Mesendoderm (in vitro differentiated cells): Measurements from ENCODE around the gene CACYBP.
A peak's percentile ranks its signal among the peaks of the same experiment; 100 is the strongest.

Experiments used
- DNase-seq: peaks from one replicate; pipeline ENCODE4 v3.0.0; 2013
- H2AK5ac ChIP-seq: 2 replicates; pipeline ENCODE4 v1.6.1; 2013; ENCODE audit warnings: low read length, inconsistent platforms
- H2BK120ac ChIP-seq: 2 replicates; pipeline ENCODE4 v1.6.1; 2013; ENCODE audit warnings: low read depth, mild to moderate bottlenecking, low read length, moderate library complexity, mixed read lengths
- H2BK15ac ChIP-seq: replicated peaks from 2 replicates; pipeline ENCODE4 v1.6.1; 2013; ENCODE audit warnings: low read depth, mild to moderate bottlenecking, moderate library complexity
- H2BK5ac ChIP-seq: 2 replicates; pipeline ENCODE4 v1.6.1; 2013; ENCODE audit warnings: low read length, inconsistent platforms
- H3K18ac ChIP-seq: 2 replicates; pipeline ENCODE4 v1.6.1; 2013; ENCODE audit warnings: mild to moderate bottlenecking, low read length, mixed read lengths
- H3K23ac ChIP-seq: one replicate; pipeline ENCODE4 v1.6.1; 2013; ENCODE audit warnings: low read length
- H3K27ac ChIP-seq: 2 replicates; pipeline ENCODE4 v1.5.1; 2013; ENCODE audit warnings: low read depth, mild to moderate bottlenecking, inconsistent platforms, low read length, moderate library complexity
- H3K27me3 ChIP-seq: 2 replicates; pipeline ENCODE4 v1.6.1; 2013; ENCODE audit warnings: low read length, control low read depth, mild to moderate bottlenecking, inconsistent platforms; ENCODE audit not compliant: insufficient read depth, poor library complexity
- H3K36me3 ChIP-seq: 2 replicates; pipeline ENCODE4 v1.6.1; 2013; ENCODE audit warnings: low read length, inconsistent platforms; ENCODE audit not compliant: control insufficient read depth, insufficient read depth
- H3K4ac ChIP-seq: one replicate; pipeline ENCODE4 v1.6.1; 2013; ENCODE audit warnings: low read depth, mild to moderate bottlenecking, low read length, moderate library complexity
- H3K4me1 ChIP-seq: 2 replicates; pipeline ENCODE4 v1.6.1; 2013; ENCODE audit warnings: low read depth, low read length, inconsistent platforms; ENCODE audit not compliant: control insufficient read depth
- H3K4me2 ChIP-seq: 2 replicates; pipeline ENCODE4 v1.6.1; 2013; ENCODE audit warnings: low read length
- H3K4me3 ChIP-seq: 2 replicates; pipeline ENCODE4 v1.5.1; 2013; ENCODE audit warnings: mild to moderate bottlenecking, low read length
- H3K56ac ChIP-seq: one replicate; pipeline ENCODE4 v1.6.1; 2013; ENCODE audit warnings: low read length
- H3K79me1 ChIP-seq: 2 replicates; pipeline ENCODE4 v1.6.1; 2013; ENCODE audit warnings: low read length, inconsistent platforms
- H3K79me2 ChIP-seq: 2 replicates; pipeline ENCODE4 v1.6.1; 2013; ENCODE audit warnings: mild to moderate bottlenecking, low read length; ENCODE audit not compliant: control insufficient read depth, insufficient read depth
- H3K9ac ChIP-seq: 2 replicates; pipeline ENCODE4 v1.6.1; 2013; ENCODE audit warnings: low read length, inconsistent platforms
- H4K5ac ChIP-seq: one replicate; pipeline ENCODE4 v1.6.1; 2013; ENCODE audit warnings: low read length
- H4K8ac ChIP-seq: one replicate; pipeline ENCODE4 v1.6.1; 2013; ENCODE audit warnings: low read depth, mild to moderate bottlenecking, control low read depth, low read length, moderate library complexity
- WGBS: extraction: QIAGEN DNeasy Blood & Tissue Kit; methylation state at CpG from one replicate; pipeline ENCODE4 v1.1.7; 2013; ENCODE audit warnings: low lambda C conversion rate, missing lambda C conversion rate; ENCODE audit not compliant: insufficient coverage; ENCODE audit errors: extremely low coverage; 5-methylcytosine and 5-hydroxymethylcytosine counted together

The CACYBP gene

DNA sequence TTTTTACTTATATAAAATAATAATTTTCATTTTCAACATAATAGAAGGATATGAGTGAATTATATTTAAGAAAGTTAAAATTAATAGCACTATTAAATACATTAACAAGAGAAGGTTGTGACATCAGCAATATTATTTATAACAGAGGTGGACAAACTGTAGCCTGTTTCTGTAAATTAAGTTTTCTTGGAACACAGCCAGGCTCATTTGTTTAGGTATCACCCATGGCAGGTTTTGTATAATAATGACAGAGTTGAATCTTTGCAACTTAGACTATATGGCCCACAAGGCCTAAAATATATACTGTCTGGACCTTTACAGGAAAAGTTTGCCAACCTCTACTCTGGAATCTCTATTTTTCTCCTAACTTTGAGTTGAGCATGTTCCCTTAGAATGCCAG is 42.8 kb upstream of the CACYBP start:
- Histone ChIP-seq H3K56ac (no peak overlapping the region), H4K8ac (no peak overlapping the region), H3K4me2 (no peak overlapping the region)

DNA sequence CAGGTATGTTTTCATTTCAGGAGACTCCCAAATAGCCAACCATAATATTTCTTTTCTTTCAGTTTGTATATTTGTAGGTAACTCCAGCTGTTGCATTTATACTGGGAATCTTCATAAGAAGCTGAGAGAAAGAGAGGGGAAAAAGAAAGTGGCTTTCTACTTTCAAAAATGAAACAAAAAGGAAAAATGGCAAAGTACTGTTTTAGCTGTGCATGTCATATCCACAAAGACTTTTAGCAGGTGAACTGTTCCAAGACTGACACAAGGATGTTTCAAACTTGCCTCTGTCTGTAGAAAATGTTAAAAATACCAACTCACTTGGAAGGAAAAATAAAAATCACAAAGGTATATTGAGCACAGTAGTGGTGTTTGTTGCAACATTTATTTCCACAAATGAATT is 41.9 kb upstream of the CACYBP start:
- no peak overlapping the region for H3K4me3 ChIP-seq
- no peak for DNase-seq
- no peaks in the 10 kb centered on the region for H3K36me3 ChIP-seq
- H4K5ac ChIP-seq: no peak overlapping the region
- H2BK5ac ChIP-seq: no peak overlapping the region
- no peaks in the 10 kb centered on the region for H3K4me1 ChIP-seq
- no peak overlapping the region for H3K4me2 ChIP-seq
- no peaks in the 10 kb centered on the region for H3K27me3 ChIP-seq
- H3K4ac ChIP-seq: no peak overlapping the region
- H3K79me1 ChIP-seq: no peaks in the 10 kb centered on the region
- H3K23ac ChIP-seq: no peak overlapping the region
- H2AK5ac ChIP-seq: no peak overlapping the region
- no peak overlapping the region for H3K56ac ChIP-seq
- no peak overlapping the region for H2BK15ac ChIP-seq
- no peak overlapping the region for H4K8ac ChIP-seq
- H2BK120ac ChIP-seq: no peak overlapping the region
- no peaks in the 10 kb centered on the region for H3K79me2 ChIP-seq
- no peak overlapping the region for H3K9ac ChIP-seq
- H3K18ac ChIP-seq: no peak overlapping the region
- no peak overlapping the region for H3K27ac ChIP-seq

More for the DNA sequence above, 42.8 kb upstream of the CACYBP start:
- no peak overlapping the region for H3K4ac ChIP-seq
- no peak overlapping the region for H2BK15ac ChIP-seq
- DNase-seq: no peak
- no peak overlapping the region for H3K23ac ChIP-seq
- no peaks in the 10 kb centered on the region for H3K36me3 ChIP-seq
- H4K5ac ChIP-seq: no peak overlapping the region
- H3K9ac ChIP-seq: no peak overlapping the region
- no peak overlapping the region for H2BK120ac ChIP-seq
- no peak overlapping the region for H3K18ac ChIP-seq
- H3K27me3 ChIP-seq: no peaks in the 10 kb centered on the region
- no peaks in the 10 kb centered on the region for H3K79me2 ChIP-seq
- H3K4me3 ChIP-seq: no peak overlapping the region
- H2AK5ac ChIP-seq: no peak overlapping the region
- H3K27ac ChIP-seq: no peak overlapping the region
- H2BK5ac ChIP-seq: no peak overlapping the region
- H3K4me1 ChIP-seq: no peaks in the 10 kb centered on the region
- no peaks in the 10 kb centered on the region for H3K79me1 ChIP-seq

DNA sequence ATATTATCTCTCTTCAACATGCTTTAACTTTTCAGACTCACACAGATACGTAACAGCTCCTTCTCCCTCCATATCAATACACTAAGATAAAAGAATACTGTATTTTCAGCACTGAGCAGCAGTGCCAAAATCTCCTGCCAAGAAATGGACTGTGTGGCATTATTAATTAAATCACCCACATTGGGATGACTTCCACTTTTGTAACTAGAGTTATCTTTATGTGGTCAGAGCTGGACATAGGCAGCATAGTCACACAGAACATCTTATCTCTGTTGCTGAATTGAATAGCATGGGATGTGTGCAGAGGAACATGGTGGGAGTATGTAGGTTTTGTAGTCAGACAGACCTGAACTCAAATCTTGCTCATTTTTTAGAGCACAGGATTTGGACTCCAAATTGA is 41.4 kb upstream of the CACYBP start:
- no peak for DNase-seq

DNA sequence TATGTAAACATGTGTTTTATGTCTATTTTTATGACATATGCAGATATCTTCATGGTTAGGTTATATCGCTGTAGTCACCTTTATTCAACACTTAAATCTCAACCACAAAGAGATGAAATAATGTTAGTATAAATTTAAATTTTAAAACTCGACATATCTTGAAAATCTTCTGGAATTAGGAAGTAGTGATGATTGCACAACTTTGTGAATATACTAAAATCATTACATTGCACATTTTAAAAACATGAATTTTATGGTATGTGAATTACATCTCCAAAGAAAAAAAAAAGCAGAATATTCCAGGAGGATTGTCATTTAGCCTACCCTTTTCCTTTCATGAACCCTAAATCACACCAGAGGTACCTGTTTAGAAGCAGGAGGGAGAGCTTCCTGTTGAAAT is 39.4 kb upstream of the CACYBP start:
- H3K79me2 ChIP-seq: no peaks in the 10 kb centered on the region
- H4K8ac ChIP-seq: no peak overlapping the region
- H2BK5ac ChIP-seq: no peak overlapping the region
- no peak overlapping the region for H4K5ac ChIP-seq
- H3K9ac ChIP-seq: no peak overlapping the region
- H3K4ac ChIP-seq: no peak overlapping the region
- no peak overlapping the region for H2BK120ac ChIP-seq
- no peaks in the 10 kb centered on the region for H3K27me3 ChIP-seq
- WGBS: no CpG with 5 or more reads among the region's 2 CpGs
- H3K18ac ChIP-seq: no peak overlapping the region
- H3K4me2 ChIP-seq: no peak overlapping the region
- DNase-seq: no peak
- no peak overlapping the region for H3K56ac ChIP-seq
- no peak overlapping the region for H3K4me3 ChIP-seq
- no peak overlapping the region for H3K27ac ChIP-seq
- peaks cover 5% of the 10 kb centered on the region for H3K4me1 ChIP-seq
- H3K36me3 ChIP-seq: no peaks in the 10 kb centered on the region
- H3K79me1 ChIP-seq: no peaks in the 10 kb centered on the region
- no peak overlapping the region for H3K23ac ChIP-seq
- no peak overlapping the region for H2BK15ac ChIP-seq
- H2AK5ac ChIP-seq: no peak overlapping the region

More for the DNA sequence above, 41.4 kb upstream of the CACYBP start:
- no peak overlapping the region for H4K5ac ChIP-seq
- H3K79me2 ChIP-seq: no peaks in the 10 kb centered on the region
- no peaks in the 10 kb centered on the region for H3K79me1 ChIP-seq
- no peak overlapping the region for H3K4me2 ChIP-seq
- no peak overlapping the region for H3K4ac ChIP-seq
- H4K8ac ChIP-seq: no peak overlapping the region
- no peak overlapping the region for H3K18ac ChIP-seq
- H2BK120ac ChIP-seq: no peak overlapping the region
- no peak overlapping the region for H2BK5ac ChIP-seq
- no peak overlapping the region for H2BK15ac ChIP-seq
- no CpG with 5 or more reads among the region's 1 CpG for WGBS
- H3K9ac ChIP-seq: no peak overlapping the region
- no peak overlapping the region for H3K23ac ChIP-seq
- H3K27ac ChIP-seq: no peak overlapping the region
- no peaks in the 10 kb centered on the region for H3K36me3 ChIP-seq
- no peak overlapping the region for H3K56ac ChIP-seq
- no peaks in the 10 kb centered on the region for H3K4me1 ChIP-seq
- no peak overlapping the region for H3K4me3 ChIP-seq
- no peak overlapping the region for H2AK5ac ChIP-seq
- H3K27me3 ChIP-seq: no peaks in the 10 kb centered on the region

DNA sequence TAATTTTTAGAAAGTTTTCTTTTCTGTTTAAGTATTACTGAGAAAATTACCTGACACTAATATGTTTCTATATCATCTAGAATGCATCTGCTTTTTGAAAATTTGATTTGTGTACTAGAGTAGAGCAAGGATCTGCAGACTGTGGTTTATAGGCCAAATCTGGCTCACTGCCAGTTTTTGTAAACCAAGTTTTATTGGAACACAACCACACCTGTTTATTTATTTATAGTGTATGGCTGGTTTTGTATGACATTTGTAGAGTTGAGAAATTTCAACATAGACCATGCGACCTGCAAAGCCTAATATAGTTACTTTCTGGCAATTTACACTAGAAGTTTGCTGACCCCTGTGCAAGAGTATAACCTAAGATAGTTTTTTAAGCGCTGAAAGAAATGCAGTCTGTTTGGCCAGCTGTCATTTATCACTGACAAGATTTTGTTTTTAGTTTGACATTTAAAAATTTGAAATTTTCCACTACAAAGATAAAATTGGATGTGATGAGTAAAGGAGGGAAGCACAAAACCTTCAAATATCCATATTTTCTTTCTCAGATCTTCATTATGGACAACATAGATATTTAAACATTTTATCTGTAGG is 36.1 kb upstream of the CACYBP start:
- WGBS: no CpG with 5 or more reads among the region's 2 CpGs
- H2AK5ac ChIP-seq: no peak overlapping the region
- DNase-seq: no peak

DNA sequence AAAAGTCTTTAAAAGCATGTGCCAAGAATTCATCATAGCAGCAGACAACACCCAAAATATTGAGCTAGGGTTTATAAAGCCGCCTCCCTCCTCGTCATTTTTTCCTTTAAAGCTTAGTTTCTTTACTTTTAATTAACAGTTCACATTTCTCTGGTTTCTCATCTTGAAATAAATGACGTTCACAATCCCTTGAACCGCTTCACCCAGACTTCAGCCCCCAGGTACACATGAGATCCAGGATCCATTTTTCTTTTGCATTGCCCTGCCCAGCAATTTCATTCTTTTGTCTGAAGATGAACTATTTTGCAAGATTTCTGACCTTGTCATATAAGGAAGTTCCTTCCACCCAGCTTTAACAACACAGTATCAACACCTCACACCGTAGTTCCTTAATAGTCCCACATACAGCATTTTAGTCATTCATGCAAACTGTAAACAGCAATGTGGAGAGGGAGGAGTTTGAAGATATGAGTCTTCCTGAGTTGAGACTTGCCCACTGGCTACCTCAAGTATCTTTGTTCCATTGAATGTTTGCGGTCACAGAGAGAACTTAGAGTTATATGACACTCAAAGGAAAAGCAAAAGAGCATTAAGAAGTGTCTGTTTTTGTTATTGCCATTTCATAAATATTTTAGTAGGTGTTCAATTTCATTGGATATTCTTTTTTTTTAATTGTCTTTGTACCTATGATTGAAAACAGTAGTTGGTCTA is 35.3 kb upstream of the CACYBP start:
- H3K79me1 ChIP-seq: no peaks in the 10 kb centered on the region
- H3K23ac ChIP-seq: no peak overlapping the region
- no peak overlapping the region for H4K8ac ChIP-seq
- H2BK5ac ChIP-seq: no peak overlapping the region
- DNase-seq: no peak
- no peak overlapping the region for H3K27ac ChIP-seq
- no peak overlapping the region for H3K4me3 ChIP-seq
- no peak overlapping the region for H3K4ac ChIP-seq
- peak overlapping the region; percentile 92 for H2BK15ac ChIP-seq
- no peaks in the 10 kb centered on the region for H3K27me3 ChIP-seq
- no peaks in the 10 kb centered on the region for H3K36me3 ChIP-seq
- no CpG with 5 or more reads among the region's 6 CpGs for WGBS
- no peak overlapping the region for H2AK5ac ChIP-seq
- no peak overlapping the region for H3K9ac ChIP-seq
- H3K18ac ChIP-seq: peak overlapping the region; percentile 51
- H3K79me2 ChIP-seq: no peaks in the 10 kb centered on the region
- H4K5ac ChIP-seq: no peak overlapping the region
- peaks cover 7% of the 10 kb centered on the region for H3K4me1 ChIP-seq
- H3K4me2 ChIP-seq: no peak overlapping the region
- no peak overlapping the region for H2BK120ac ChIP-seq
- no peak overlapping the region for H3K56ac ChIP-seq

More for the DNA sequence above, 36.1 kb upstream of the CACYBP start:
- no peaks in the 10 kb centered on the region for H3K79me1 ChIP-seq
- H3K4me3 ChIP-seq: no peak overlapping the region
- H3K27ac ChIP-seq: no peak overlapping the region
- H3K79me2 ChIP-seq: no peaks in the 10 kb centered on the region
- no peak overlapping the region for H4K5ac ChIP-seq
- no peaks in the 10 kb centered on the region for H3K27me3 ChIP-seq
- no peak overlapping the region for H3K56ac ChIP-seq
- no peak overlapping the region for H3K23ac ChIP-seq
- H3K4me1 ChIP-seq: peaks cover 7% of the 10 kb centered on the region
- H3K36me3 ChIP-seq: no peaks in the 10 kb centered on the region
- no peak overlapping the region for H4K8ac ChIP-seq
- no peak overlapping the region for H2BK15ac ChIP-seq
- no peak overlapping the region for H3K4ac ChIP-seq
- no peak overlapping the region for H3K9ac ChIP-seq
- H3K4me2 ChIP-seq: no peak overlapping the region
- no peak overlapping the region for H2BK5ac ChIP-seq
- H2BK120ac ChIP-seq: no peak overlapping the region
- no peak overlapping the region for H3K18ac ChIP-seq
